GM10847 (cell line): ENCODE data around the gene MAPK14.

Experiments used
- POLR2A ChIP-seq: IDR thresholded peaks from 2 replicates; pipeline ENCODE4 v1.6.1; 2011; ENCODE audit not compliant: insufficient read length; ENCODE audit errors: extremely low read depth

Gene MAPK14

DNA sequence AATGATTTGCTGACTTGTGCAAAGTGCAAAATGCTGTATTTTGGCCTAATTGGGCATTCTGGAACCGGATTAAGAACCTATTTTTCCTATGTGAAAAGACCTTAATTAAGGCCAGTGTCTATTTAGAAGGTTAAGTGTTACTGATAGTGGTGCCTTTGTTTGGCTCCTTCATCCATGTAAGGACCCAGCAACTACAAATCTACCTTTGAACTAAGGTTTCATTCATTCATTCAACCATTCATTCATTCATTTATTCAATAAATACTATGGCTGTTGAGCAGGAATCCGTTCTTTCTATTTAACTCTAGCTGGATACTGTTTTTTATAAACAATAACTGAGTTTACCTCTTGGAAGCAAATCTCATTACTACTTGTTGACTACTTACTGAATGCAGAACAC, 33.6 kb downstream of the MAPK14 start:
- no peak for TF ChIP-seq POLR2A

- no peak for TF ChIP-seq POLR2A
Observed at GRCh38 chr6:36062247-36062646, 34.6 kb downstream of the MAPK14 start.

- TF ChIP-seq POLR2A: no peak
Observed at GRCh38 chr6:36063318-36064060, 35.9 kb downstream of the MAPK14 start.

DNA sequence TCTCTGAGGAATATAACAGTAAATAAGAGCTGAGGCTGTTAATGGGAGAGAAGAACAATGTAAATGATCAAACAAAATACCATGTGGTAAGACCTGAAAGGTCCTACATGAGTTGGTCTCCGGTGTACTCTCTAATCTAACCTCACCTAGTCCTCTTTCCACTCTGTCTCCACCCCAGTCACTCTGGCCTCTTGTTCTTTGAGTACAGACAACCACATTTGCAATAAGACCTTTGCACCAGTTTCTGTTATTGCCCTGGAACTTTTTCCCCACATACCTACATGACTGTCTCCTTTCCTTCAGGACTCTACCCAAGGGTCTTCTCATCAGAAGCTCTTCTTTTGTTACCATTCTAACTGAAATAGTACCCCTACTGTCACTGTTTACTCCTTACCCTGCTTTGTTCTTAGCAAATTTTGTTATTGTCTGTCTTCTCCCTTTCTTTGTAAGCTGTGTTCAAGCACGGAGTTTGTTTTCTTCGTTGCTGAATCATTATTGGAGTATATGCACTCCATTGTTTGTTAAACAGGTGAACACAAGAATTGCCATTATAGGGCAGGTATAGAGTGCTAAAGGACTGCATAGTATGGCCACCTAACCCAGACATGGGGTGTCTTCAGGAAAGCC, 37.3 kb downstream of the MAPK14 start:
- no peak for TF ChIP-seq POLR2A

GRCh38 chr6:36065916-36066315, 38.3 kb downstream of the MAPK14 start:
- no peak for TF ChIP-seq POLR2A

DNA sequence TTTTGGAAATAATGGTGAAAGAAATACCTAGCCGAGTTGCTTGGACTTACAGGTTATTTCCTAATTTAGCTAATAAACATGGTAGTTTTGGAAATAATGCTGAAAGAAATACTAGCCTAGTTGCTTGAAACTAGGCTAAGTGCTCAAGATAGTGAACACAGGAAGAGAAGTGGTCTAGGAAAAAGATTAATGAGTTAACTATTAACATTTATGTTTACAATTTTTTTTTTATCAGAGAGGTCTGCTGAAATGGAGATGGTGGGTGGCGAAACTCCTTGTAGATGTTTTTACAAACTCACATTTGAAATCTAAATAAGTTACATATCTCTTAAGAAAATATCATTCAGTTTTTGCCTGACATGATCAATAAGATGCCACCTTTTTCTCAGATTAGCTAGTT, 39.2 kb downstream of the MAPK14 start:
- no peak for TF ChIP-seq POLR2A

DNA sequence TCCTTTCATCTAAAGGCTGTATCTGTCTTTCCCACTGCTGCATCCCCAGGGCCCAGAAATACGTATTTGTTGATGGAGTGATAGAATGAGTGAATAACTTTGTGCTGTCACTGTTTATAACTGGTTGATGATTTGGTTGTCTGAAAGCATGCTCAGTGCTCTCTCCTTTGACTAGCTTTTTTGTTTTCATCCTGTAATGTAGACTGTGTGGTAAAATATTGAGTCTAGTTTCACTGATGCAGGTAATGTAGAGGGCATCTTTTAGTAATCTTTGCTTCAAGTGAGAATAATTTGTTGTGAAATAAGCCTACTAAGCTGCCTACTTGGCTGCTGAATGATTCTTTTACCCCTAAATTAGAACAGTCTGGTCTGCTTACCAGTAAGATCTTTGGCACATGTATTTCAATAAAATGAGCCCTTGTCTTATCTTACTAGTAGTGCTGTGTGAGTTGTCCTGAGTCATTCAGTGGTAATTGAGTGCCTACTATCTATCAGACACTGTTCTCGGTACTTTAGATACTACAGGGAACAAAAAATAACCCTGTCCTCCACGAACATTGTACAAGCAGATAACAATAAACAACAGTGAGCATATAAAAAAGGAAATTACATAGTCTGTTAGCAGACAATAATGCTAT, 39.9 kb downstream of the MAPK14 start:
- no peak for TF ChIP-seq POLR2A

DNA sequence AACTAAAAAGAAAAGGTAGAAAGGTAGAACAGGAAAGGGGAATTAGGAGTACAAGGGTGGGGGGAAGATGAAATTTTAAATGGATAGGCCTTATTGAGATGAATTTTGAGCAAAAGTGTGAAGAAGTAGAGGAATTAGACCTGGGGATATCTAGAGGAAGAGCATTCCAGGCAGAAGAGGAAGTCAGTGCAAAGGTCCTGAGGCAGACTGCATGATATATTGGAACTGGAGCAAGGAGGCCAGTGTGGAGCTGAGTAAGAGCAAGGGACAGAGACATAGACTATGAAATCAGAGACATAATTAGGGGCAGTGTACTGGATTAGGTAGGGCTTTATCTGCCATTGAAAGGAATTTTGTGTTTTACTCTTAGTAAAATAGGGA, 40.4 kb downstream of the MAPK14 start:
- no peak for TF ChIP-seq POLR2A

DNA sequence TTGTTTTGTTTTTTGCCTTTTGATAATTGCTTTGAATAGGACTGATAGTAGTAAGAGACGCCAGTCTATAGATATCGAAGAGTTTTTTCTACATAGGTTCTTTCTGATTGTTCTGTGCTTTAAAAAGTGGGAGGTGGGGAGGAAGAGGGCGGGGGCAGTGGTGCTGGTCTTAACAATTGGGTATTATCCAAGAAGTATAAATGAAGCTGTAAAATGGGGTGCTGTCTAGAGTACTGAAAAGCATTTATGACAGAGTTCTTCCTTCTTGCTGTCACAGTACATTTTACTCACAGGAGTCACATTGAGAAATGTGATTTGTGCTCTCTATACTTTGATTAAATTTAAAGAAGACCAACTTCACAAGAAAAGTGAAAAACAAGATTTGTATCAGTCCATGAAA, 41.0 kb downstream of the MAPK14 start:
- TF ChIP-seq POLR2A: no peak

DNA sequence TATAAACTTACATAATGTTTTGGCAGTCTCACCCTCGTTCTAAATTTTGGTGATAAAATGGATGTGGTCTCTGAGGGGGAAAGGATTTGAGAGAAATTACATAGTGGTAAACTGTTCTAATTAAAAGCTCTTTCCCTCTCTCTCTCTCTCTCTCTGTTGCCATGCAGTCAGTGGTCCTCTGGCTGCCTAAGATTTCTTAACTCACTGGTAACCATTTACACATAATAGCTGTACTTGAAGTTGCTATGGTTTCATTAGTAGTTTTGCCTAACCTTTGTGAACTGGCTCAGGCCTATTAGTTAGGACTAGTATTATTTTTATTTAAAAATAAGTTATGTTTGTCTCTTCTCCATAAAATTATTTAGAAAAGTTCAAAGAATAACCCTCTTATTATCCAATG, 42.0 kb downstream of the MAPK14 start:
- TF ChIP-seq POLR2A: no peak

GRCh38 chr6:36070252-36070651, 42.6 kb downstream of the MAPK14 start:
- TF ChIP-seq POLR2A: no peak

DNA sequence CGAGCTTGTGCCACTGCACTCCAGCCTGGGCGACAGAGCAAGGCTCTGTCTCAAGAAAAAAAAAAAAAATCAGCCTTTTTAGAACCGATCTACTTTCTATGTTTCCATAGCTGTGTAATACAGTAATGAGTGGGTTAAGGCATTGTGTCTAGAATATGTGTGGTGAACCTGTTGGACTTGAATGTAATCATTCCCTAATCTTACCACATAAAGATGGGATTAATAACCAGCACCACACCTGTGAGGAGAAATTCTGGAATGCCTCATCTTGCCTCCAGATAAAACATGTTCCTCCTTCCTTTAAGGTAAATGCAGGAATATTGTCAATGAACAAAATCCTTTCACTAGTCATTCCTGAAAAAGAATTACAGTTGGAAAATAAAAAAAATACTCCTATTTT, 43.7 kb downstream of the MAPK14 start:
- TF ChIP-seq POLR2A: no peak

DNA sequence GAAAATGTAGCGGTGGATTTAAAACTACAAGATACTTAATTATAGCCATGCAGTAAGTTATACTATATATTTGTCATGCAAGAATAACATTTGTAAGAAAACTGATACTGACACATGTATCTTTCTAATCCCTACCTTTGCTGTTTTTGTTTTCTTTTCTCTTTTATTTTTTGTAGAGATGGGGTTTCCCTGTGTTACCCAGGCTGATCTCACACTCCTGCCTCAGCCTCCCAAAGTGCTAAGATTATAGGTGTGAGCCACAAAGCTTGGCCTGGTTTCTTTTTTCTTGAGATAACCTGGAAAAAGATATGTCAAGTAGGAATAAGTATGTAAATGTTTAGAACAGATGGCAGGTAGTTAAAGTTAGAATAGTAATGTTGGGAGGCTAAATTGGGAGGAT, 44.1 kb downstream of the MAPK14 start:
- TF ChIP-seq POLR2A: no peak

- TF ChIP-seq POLR2A: no peak
Observed at GRCh38 chr6:36072681-36073080, 45.1 kb downstream of the MAPK14 start.

- TF ChIP-seq POLR2A: no peak
Observed at GRCh38 chr6:36073587-36073986, 46.0 kb downstream of the MAPK14 start.

GRCh38 chr6:36075656-36076055, 48.0 kb downstream of the MAPK14 start:
- no peak for TF ChIP-seq POLR2A
